GM20000 (cell line): ENCODE measurements around the gene QDPR.
"Not testable (repeated sequence)": the region's sequence is repeated elsewhere in the genome, so short reads cannot be mapped to it uniquely, and the experiment has no call there.

Source experiments
- DNase-seq: peaks from one replicate; pipeline ENCODE4 v3.0.0; 2012; ENCODE audit warnings: low spot score
- TF ChIP-seq, protein P1 (sequence below): IDR thresholded peaks from 2 replicates; pipeline ENCODE4 v1.5.1; 2012; ENCODE audit warnings: mild to moderate bottlenecking, control low read depth; ENCODE audit errors: extremely low read depth, missing control alignments

Gene QDPR

DNA sequence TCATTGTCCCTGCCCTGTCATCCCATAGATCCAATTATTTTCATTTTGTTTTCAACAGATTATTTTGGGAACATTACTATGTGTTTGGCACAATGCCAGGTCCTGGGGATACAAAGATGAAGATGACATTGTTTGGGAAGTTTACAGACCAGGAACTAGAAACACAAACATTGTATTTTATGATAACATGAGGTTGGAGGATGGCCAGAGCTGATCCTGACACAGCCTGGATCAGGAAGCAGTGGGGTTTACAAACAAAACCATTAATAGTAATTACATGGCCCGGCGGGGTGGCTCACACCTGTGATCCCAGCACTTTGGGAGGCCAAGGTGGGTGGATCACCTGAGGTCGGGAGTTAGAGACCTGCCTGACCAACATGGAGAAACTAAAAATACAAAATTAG, 32.9 kb upstream of the QDPR start:
- TF ChIP-seq, protein P1, sequence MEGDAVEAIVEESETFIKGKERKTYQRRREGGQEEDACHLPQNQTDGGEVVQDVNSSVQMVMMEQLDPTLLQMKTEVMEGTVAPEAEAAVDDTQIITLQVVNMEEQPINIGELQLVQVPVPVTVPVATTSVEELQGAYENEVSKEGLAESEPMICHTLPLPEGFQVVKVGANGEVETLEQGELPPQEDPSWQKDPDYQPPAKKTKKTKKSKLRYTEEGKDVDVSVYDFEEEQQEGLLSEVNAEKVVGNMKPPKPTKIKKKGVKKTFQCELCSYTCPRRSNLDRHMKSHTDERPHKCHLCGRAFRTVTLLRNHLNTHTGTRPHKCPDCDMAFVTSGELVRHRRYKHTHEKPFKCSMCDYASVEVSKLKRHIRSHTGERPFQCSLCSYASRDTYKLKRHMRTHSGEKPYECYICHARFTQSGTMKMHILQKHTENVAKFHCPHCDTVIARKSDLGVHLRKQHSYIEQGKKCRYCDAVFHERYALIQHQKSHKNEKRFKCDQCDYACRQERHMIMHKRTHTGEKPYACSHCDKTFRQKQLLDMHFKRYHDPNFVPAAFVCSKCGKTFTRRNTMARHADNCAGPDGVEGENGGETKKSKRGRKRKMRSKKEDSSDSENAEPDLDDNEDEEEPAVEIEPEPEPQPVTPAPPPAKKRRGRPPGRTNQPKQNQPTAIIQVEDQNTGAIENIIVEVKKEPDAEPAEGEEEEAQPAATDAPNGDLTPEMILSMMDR: no peak
- no peak for DNase-seq

DNA sequence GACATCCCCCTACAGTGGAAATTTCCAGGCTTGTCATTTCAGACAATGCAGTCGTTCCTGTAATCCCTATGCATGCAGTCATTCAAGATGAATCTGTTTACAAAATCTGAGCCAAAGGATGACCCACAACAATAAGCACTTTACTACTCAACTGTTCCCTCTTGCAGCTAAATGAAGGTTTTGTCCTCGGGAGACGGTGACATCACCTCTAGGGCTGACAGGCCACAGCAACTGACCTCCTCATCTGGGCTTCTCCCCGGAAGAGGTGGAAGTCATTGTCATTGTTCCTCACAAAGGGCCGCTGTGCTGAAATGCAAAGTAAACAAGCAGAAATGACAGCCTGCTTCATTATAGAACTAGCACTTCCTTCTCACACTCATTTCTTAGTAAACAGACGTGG, 32.3 kb upstream of the QDPR start:
- TF ChIP-seq, protein P1: no peak
- no peak for DNase-seq

DNA sequence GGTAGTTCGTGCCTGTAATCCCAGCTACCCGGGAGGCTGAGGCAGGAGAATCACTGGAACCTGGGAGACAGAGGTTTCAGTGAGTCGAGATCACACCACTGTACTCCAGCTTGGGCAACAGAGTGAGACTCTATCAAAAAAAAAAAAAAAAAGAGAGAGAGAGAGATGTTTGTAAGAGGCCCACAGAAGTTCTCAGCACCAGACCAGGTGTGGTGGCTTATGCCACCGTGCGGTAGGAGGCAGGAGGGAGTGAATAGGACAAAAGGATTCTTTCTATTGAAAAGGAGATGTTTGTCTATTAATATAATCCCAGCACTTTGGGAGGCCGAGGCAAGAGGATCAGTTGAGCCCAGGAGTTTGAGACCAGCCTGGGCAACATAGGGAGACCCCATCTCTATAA, 25.2 kb upstream of the QDPR start:
- DNase-seq: not testable (repeated sequence)

DNA sequence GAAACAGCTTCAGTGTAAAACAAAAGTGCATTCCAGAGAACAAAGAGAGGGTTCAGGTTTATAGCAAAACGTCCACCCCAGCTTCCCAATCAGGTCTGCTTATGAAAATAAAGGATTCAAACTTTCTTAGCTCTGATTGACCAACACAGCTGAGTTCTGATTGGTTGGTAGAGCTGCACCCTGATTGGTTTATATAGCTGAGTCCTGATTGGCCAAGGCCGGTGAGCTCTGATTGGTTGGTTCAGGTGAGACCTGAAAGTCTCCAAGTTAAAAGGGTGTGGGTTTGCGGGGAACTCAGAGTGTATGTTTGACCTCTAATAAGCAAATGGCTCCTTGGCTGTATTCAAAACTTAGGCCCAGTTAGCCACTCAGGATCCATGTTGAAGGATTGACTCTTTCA, 24.0 kb upstream of the QDPR start:
- TF ChIP-seq, protein P1: no peak
- no peak for DNase-seq

DNA sequence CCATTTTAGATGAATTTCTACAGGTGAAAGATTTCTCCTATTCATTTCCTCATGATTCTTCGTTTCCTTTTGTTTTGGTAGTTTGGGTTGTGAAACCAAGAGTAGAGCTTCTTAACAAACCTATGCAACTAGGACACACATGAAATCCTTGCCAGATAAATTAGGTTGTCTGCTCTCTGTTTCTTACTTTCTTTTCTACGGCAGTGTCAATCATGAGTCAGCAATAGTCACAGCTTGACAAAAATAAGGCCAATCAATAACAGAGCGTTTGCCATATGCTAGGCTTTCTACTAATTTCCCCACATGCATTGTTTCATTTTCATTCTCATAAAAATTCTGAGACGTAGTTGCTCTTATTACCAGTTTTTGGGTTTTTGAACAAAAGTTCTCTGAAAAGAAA, 23.4 kb upstream of the QDPR start:
- DNase-seq: no peak
- TF ChIP-seq, protein P1: no peak

DNA sequence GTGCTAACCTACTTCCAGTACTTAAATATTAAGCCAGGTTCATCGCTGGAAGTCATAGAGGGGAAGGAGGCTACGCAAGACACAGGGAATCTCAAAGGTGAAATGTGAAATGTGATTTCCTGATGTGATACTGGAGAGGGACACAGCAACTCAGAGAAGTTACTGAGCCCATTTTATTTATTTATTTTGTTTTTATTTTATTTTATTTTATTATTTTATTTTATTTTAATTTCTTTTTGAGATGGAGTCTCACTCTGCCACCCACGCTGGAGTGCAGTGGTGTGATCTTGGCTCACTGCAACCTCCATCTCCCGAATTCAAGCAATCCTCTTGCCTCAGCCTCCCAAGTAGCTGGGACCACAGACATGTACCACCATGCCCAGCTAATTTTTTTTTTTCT, 22.8 kb upstream of the QDPR start:
- DNase-seq: no peak
- TF ChIP-seq, protein P1: no peak

DNA sequence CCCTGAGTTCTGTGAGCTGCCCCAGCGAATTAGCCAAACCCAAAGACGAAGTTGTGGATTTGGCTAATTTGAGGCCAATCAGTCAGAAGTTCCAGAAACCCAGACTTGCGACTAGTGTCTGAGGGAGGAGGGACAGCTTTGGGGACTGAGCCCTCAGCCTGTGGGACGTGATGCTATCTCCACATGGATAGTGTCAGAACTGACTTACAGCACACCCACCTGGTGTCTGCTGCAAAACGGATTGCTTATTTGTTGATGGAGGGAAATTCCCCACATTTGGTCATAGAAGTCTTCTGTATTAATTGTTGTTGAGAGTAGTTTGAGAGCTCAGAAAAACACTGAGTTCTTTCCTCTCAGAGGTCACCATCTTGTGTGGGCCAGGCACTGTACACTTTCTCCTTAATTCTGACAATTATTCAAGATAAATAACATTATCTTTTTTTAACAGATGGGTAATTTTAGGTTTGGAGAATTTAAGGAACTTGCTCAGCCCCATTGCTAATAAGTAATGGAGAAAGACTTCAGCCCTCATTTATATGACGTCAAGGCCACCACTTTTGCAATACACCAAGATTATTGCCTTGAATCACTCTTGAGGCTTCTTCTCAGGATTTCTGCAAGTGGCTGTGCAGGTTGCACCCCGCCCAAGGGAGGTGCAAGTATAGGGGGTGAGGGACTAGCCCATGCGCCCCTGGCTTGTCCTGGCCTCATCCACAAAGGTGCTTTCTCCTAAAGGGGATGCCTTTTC, 19.8 kb upstream of the QDPR start:
- TF ChIP-seq, protein P1: no peak
- DNase-seq: no peak

DNA sequence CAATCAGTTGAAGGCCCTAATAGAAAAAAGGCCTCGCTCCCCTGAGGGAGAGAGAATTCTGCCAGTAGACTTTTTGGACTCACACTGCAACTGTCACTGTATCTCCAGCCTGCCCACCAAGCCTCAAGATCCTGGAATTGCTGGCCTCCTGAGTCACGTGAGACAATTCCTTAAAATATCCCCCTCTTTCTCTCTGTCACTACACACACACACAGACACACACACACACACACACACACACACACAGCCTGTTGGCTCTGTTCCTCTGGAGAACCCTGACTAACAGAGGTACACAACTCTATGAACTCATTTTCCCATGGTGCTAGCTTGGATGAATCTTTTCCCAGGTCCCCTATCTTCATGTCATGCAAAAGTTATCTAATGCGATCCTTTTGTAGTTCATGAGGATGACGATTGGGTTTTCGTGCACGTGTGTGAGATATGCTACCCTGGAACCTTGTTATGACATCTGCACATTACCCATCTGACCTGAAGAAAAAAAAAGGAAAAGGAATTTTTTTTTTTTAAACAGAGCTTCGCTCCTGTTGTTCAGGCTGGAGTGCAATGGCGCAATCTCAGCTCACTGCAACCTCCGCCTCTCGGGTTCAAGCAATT, 16.8 kb upstream of the QDPR start:
- DNase-seq: no peak
- TF ChIP-seq, protein P1: no peak
